GM06990 (cell line): ENCODE measurements around the gene ITPR1.

Source experiments
- DNase-seq: peaks from one replicate; pipeline ENCODE4 v3.0.0-alpha.2; 2011; ENCODE audit not compliant: insufficient read length; ENCODE audit errors: extremely low read depth
- H3K27me3 ChIP-seq: replicated peaks from 2 replicates; pipeline ENCODE4 v1.6.0; 2011; ENCODE audit warnings: low read length; ENCODE audit not compliant: control insufficient read depth, insufficient read depth
- H3K36me3 ChIP-seq: 2 replicates; pipeline ENCODE4 v1.5.1; 2011; ENCODE audit warnings: low read length; ENCODE audit not compliant: control insufficient read depth, insufficient read depth
- H3K4me3 ChIP-seq: replicated peaks from 2 replicates; pipeline ENCODE4 v1.5.1; 2011; ENCODE audit warnings: low read depth, mild to moderate bottlenecking, control low read depth, low read length
- CTCF ChIP-seq: IDR thresholded peaks from 2 replicates; pipeline ENCODE4 v1.5.1; 2011; ENCODE audit warnings: low read length, control low read depth, mild to moderate bottlenecking, inconsistent platforms; ENCODE audit not compliant: insufficient read depth, poor library complexity, severe bottlenecking

The ITPR1 gene

GRCh38 chr3:4466741-4467521, 26.2 kb upstream of the ITPR1 start, which contains the start of gene SUMF1:
Gene SUMF1, minus strand, starts transcription at chr3:4467269. Its CDS starts 24 bp downstream, at chr3:4467245.
- Histone ChIP-seq H3K4me3 (peak within 1 kb of the TSS; percentile 90), H3K27me3 (no peaks in the 10 kb centered on the region), H3K36me3 (no peaks in the 10 kb centered on the region)
- no peak for TF ChIP-seq CTCF
- DNase-seq: peak; percentile 81

GRCh38 chr3:4467522-4467867, 25.7 kb upstream of the ITPR1 start:
- H3K4me3 ChIP-seq: peak overlapping the region; percentile 90

GRCh38 chr3:4471907-4472306, 21.2 kb upstream of the ITPR1 start:
- H3K36me3 ChIP-seq: no peaks in the 10 kb centered on the region
- no peak for DNase-seq
- no peak overlapping the region for H3K4me3 ChIP-seq
- no peak for TF ChIP-seq CTCF
- H3K27me3 ChIP-seq: no peaks in the 10 kb centered on the region

More at GRCh38 chr3:4467522-4467867, 25.7 kb upstream of the ITPR1 start:
- TF ChIP-seq CTCF: no peak
- DNase-seq: no peak
- no peaks in the 10 kb centered on the region for H3K27me3 ChIP-seq
- no peaks in the 10 kb centered on the region for H3K36me3 ChIP-seq

- Histone ChIP-seq H3K36me3 (no peaks in the 10 kb centered on the region), H3K4me3 (no peak overlapping the region), H3K27me3 (no peaks in the 10 kb centered on the region)
- no peak for TF ChIP-seq CTCF
- no peak for DNase-seq
Observed at GRCh38 chr3:4472312-4472711, 20.8 kb upstream of the ITPR1 start.

GRCh38 chr3:4472766-4473165, 20.4 kb upstream of the ITPR1 start:
- H3K4me3 ChIP-seq: no peak overlapping the region
- H3K27me3 ChIP-seq: no peaks in the 10 kb centered on the region
- no peaks in the 10 kb centered on the region for H3K36me3 ChIP-seq
- DNase-seq: no peak
- TF ChIP-seq CTCF: no peak
